ENCODE measurements around the gene PRND. TPM values are rescaled to one million over a fixed set of nuclear protein-coding genes. Genes with fewer than 3 reads are reported as not detected.
A peak's percentile ranks its signal among the peaks of the same experiment; 100 is the strongest.

Gene PRND
- polyA plus RNA-seq, 4 donors = 3.7 TPM; not detected in 3

GRCh38 chr20:4710106-4710475, 11.6 kb upstream of the PRND start:
- WGBS, 3 donors = 84 to 93% (median 90%) methylated on average over 6 of the region's 6 CpGs

GRCh38 chr20:4711511-4711910, 10.2 kb upstream of the PRND start:
- Histone ChIP-seq H3K36me3 (ENCODE audit: control insufficient read depth in 3 of 3, insufficient read depth in 2 of 3, low read depth in 1 of 3, low read length in 3 of 3) (no peaks in the 10 kb centered on the region), H3K4me3 (ENCODE audit: low read depth in 1 of 3, low read length in 3 of 3) (no peak overlapping the region), H3K4me1 (ENCODE audit: control insufficient read depth in 3 of 3, insufficient read depth in 2 of 3, low read depth in 1 of 3, low read length in 2 of 3) (no peaks in the 10 kb centered on the region), H3K27ac (ENCODE audit: low read depth in 1 of 3, low read length in 2 of 3) (no peak overlapping the region), H3K27me3 (ENCODE audit: control insufficient read depth in 3 of 3, insufficient read depth in 3 of 3, low read length in 3 of 3) (peaks cover 0 to 4% (median 0%) of the 10 kb centered on the region in 3 donors), H3K9me3 (ENCODE audit: control insufficient read depth in 2 of 2, insufficient read depth in 1 of 2, low read depth in 1 of 2, low read length in 1 of 2) (peaks cover 0 to 2% of the 10 kb centered on the region in 2 donors)
- FAIRE-seq (no peak), DNase-seq (no peak)
- 81 to 85% (median 82%) methylated on average over 5 of the region's 5 CpGs for WGBS, 3 donors

More at GRCh38 chr20:4710106-4710475, 11.6 kb upstream of the PRND start:
- FAIRE-seq (no peak), DNase-seq (no peak)
- Histone ChIP-seq H3K27me3 (ENCODE audit: control insufficient read depth in 3 of 3, insufficient read depth in 3 of 3, low read length in 3 of 3) (peaks cover 0 to 4% (median 0%) of the 10 kb centered on the region in 3 donors), H3K4me3 (ENCODE audit: low read depth in 1 of 3, low read length in 3 of 3) (no peak overlapping the region), H3K27ac (ENCODE audit: low read depth in 1 of 3, low read length in 2 of 3) (no peak overlapping the region), H3K4me1 (ENCODE audit: control insufficient read depth in 3 of 3, insufficient read depth in 2 of 3, low read depth in 1 of 3, low read length in 2 of 3) (no peaks in the 10 kb centered on the region), H3K9me3 (ENCODE audit: control insufficient read depth in 2 of 2, insufficient read depth in 1 of 2, low read depth in 1 of 2, low read length in 1 of 2) (peaks cover 0 to 2% of the 10 kb centered on the region in 2 donors), H3K36me3 (ENCODE audit: control insufficient read depth in 3 of 3, insufficient read depth in 2 of 3, low read depth in 1 of 3, low read length in 3 of 3) (no peaks in the 10 kb centered on the region)

- FAIRE-seq = no peak
These were observed 8.3 kb upstream of the PRND start for GRCh38 chr20:4713401-4713800.

GRCh38 chr20:4714818-4715217, 6.9 kb upstream of the PRND start:
- Histone ChIP-seq H3K27ac (ENCODE audit: low read depth in 1 of 3, low read length in 2 of 3) (no peak overlapping the region), H3K9me3 (ENCODE audit: control insufficient read depth in 2 of 2, insufficient read depth in 1 of 2, low read depth in 1 of 2, low read length in 1 of 2) (no peaks in the 10 kb centered on the region), H3K36me3 (ENCODE audit: control insufficient read depth in 3 of 3, insufficient read depth in 2 of 3, low read depth in 1 of 3, low read length in 3 of 3) (no peaks in the 10 kb centered on the region), H3K4me1 (ENCODE audit: control insufficient read depth in 3 of 3, insufficient read depth in 2 of 3, low read depth in 1 of 3, low read length in 2 of 3) (no peaks in the 10 kb centered on the region), H3K4me3 (ENCODE audit: low read depth in 1 of 3, low read length in 3 of 3) (no peak overlapping the region), H3K27me3 (ENCODE audit: control insufficient read depth in 3 of 3, insufficient read depth in 3 of 3, low read length in 3 of 3) (peaks cover 0 to 4% (median 0%) of the 10 kb centered on the region in 3 donors)
- DNase-seq (no peak), FAIRE-seq (no peak)
- WGBS, 3 donors = 78 to 86% (median 86%) methylated on average over 1 of the region's 1 CpG

More at GRCh38 chr20:4713401-4713800, 8.3 kb upstream of the PRND start:
- H3K4me1 ChIP-seq (ENCODE audit: control insufficient read depth in 3 of 3, insufficient read depth in 2 of 3, low read depth in 1 of 3, low read length in 2 of 3) = no peaks in the 10 kb centered on the region
- no peak overlapping the region for H3K4me3 ChIP-seq (ENCODE audit: low read depth in 1 of 3, low read length in 3 of 3)
- DNase-seq = no peak
- 81 to 90% (median 89%) methylated on average over 7 of the region's 7 CpGs for WGBS, 3 donors
- peaks cover 0 to 4% (median 0%) of the 10 kb centered on the region in 3 donors for H3K27me3 ChIP-seq (ENCODE audit: control insufficient read depth in 3 of 3, insufficient read depth in 3 of 3, low read length in 3 of 3)
- H3K36me3 ChIP-seq (ENCODE audit: control insufficient read depth in 3 of 3, insufficient read depth in 2 of 3, low read depth in 1 of 3, low read length in 3 of 3) = no peaks in the 10 kb centered on the region
- H3K9me3 ChIP-seq (ENCODE audit: control insufficient read depth in 2 of 2, insufficient read depth in 1 of 2, low read depth in 1 of 2, low read length in 1 of 2) = peaks cover 0 to 2% of the 10 kb centered on the region in 2 donors
- H3K27ac ChIP-seq (ENCODE audit: low read depth in 1 of 3, low read length in 2 of 3) = no peak overlapping the region

GRCh38 chr20:4717816-4718570, 3.7 kb upstream of the PRND start:
- peaks cover 0 to 3% (median 0%) of the 10 kb centered on the region in 3 donors for H3K4me1 ChIP-seq (ENCODE audit: control insufficient read depth in 3 of 3, insufficient read depth in 2 of 3, low read depth in 1 of 3, low read length in 2 of 3)
- H3K9me3 ChIP-seq (ENCODE audit: control insufficient read depth in 2 of 2, insufficient read depth in 1 of 2, low read depth in 1 of 2, low read length in 1 of 2) = no peaks in the 10 kb centered on the region
- H3K27ac ChIP-seq (ENCODE audit: low read depth in 1 of 3, low read length in 2 of 3) = no peak overlapping the region
- no peaks in the 10 kb centered on the region for H3K36me3 ChIP-seq (ENCODE audit: control insufficient read depth in 3 of 3, insufficient read depth in 2 of 3, low read depth in 1 of 3, low read length in 3 of 3)
- DNase-seq (no peak), FAIRE-seq (no peak)
- WGBS, 3 donors = 72 to 78% (median 73%) methylated on average over 12 of the region's 12 CpGs
- peaks cover 0 to 4% (median 4%) of the 10 kb centered on the region in 3 donors for H3K27me3 ChIP-seq (ENCODE audit: control insufficient read depth in 3 of 3, insufficient read depth in 3 of 3, low read length in 3 of 3)
- H3K4me3 ChIP-seq (ENCODE audit: low read depth in 1 of 3, low read length in 3 of 3) = no peak overlapping the region

GRCh38 chr20:4719190-4719589, 2.5 kb upstream of the PRND start:
- FAIRE-seq = no peak

GRCh38 chr20:4720041-4720976, 1.4 kb upstream of the PRND start:
- FAIRE-seq = no peak
- H3K27ac ChIP-seq (ENCODE audit: low read depth in 1 of 3, low read length in 2 of 3) = peak overlapping the region; percentile 6 to 93 (median 60)

More at GRCh38 chr20:4719190-4719589, 2.5 kb upstream of the PRND start:
- peaks cover 0 to 4% (median 0%) of the 10 kb centered on the region in 3 donors for H3K27me3 ChIP-seq (ENCODE audit: control insufficient read depth in 3 of 3, insufficient read depth in 3 of 3, low read length in 3 of 3)
- H3K36me3 ChIP-seq (ENCODE audit: control insufficient read depth in 3 of 3, insufficient read depth in 2 of 3, low read depth in 1 of 3, low read length in 3 of 3) = no peaks in the 10 kb centered on the region
- 94 to 100% (median 96%) methylated on average over 2 of the region's 2 CpGs for WGBS, 3 donors
- no peak for DNase-seq
- no peaks in the 10 kb centered on the region for H3K9me3 ChIP-seq (ENCODE audit: control insufficient read depth in 2 of 2, insufficient read depth in 1 of 2, low read depth in 1 of 2, low read length in 1 of 2)
- peaks cover 0 to 3% (median 0%) of the 10 kb centered on the region in 3 donors for H3K4me1 ChIP-seq (ENCODE audit: control insufficient read depth in 3 of 3, insufficient read depth in 2 of 3, low read depth in 1 of 3, low read length in 2 of 3)
- no peak overlapping the region for H3K4me3 ChIP-seq (ENCODE audit: low read depth in 1 of 3, low read length in 3 of 3)
- H3K27ac ChIP-seq (ENCODE audit: low read depth in 1 of 3, low read length in 2 of 3) = no peak overlapping the region

GRCh38 chr20:4720977-4721349, 746 bp upstream of the PRND start:
- Histone ChIP-seq H3K36me3 (ENCODE audit: control insufficient read depth in 3 of 3, insufficient read depth in 2 of 3, low read depth in 1 of 3, low read length in 3 of 3) (no peaks in the 10 kb centered on the region), H3K4me1 (ENCODE audit: control insufficient read depth in 3 of 3, insufficient read depth in 2 of 3, low read depth in 1 of 3, low read length in 2 of 3) (peaks cover 0 to 3% (median 0%) of the 10 kb centered on the region in 3 donors), H3K9me3 (ENCODE audit: control insufficient read depth in 2 of 2, insufficient read depth in 1 of 2, low read depth in 1 of 2, low read length in 1 of 2) (no peaks in the 10 kb centered on the region), H3K27me3 (ENCODE audit: control insufficient read depth in 3 of 3, insufficient read depth in 3 of 3, low read length in 3 of 3) (peaks cover 0 to 4% (median 0%) of the 10 kb centered on the region in 3 donors), H3K27ac (ENCODE audit: low read depth in 1 of 3, low read length in 2 of 3) (peak overlapping the region in 1 of 3 donors; percentile 52), H3K4me3 (ENCODE audit: low read depth in 1 of 3, low read length in 3 of 3) (no peak overlapping the region)
- WGBS, 3 donors = 16 to 35% (median 21%) methylated on average over 10 of the region's 10 CpGs
- FAIRE-seq (no peak), DNase-seq (no peak)

More at GRCh38 chr20:4720041-4720976, 1.4 kb upstream of the PRND start:
- WGBS, 3 donors = 21 to 27% (median 24%) methylated on average over 18 of the region's 18 CpGs
- peaks cover 0 to 3% (median 0%) of the 10 kb centered on the region in 3 donors for H3K4me1 ChIP-seq (ENCODE audit: control insufficient read depth in 3 of 3, insufficient read depth in 2 of 3, low read depth in 1 of 3, low read length in 2 of 3)
- peaks cover 0 to 4% (median 0%) of the 10 kb centered on the region in 3 donors for H3K27me3 ChIP-seq (ENCODE audit: control insufficient read depth in 3 of 3, insufficient read depth in 3 of 3, low read length in 3 of 3)
- H3K36me3 ChIP-seq (ENCODE audit: control insufficient read depth in 3 of 3, insufficient read depth in 2 of 3, low read depth in 1 of 3, low read length in 3 of 3) = no peaks in the 10 kb centered on the region
- no peak overlapping the region for H3K4me3 ChIP-seq (ENCODE audit: low read depth in 1 of 3, low read length in 3 of 3)
- H3K9me3 ChIP-seq (ENCODE audit: control insufficient read depth in 2 of 2, insufficient read depth in 1 of 2, low read depth in 1 of 2, low read length in 1 of 2) = no peaks in the 10 kb centered on the region
- peak; percentile 63 to 67 for DNase-seq
